Adrenal gland (tissue), 12 donors: Measurements from ENCODE around the gene BABAM2. TPM values are rescaled to one million over a fixed set of nuclear protein-coding genes. Genes with fewer than 3 reads are reported as not detected.
"Not testable (repeated sequence)": the region's sequence is repeated elsewhere in the genome, so short reads cannot be mapped to it uniquely, and the experiment has no call there.

Experiments
- DNase-seq, 7 donors: peaks; one replicate each; pipeline ENCODE4 v3.0.0-alpha.2; 2019 to 2020
- H3K27ac ChIP-seq, 5 donors: fragments of 200-600 bp; sonication (generic) in 4 of 5; 1 replicate in 3 of 5; 2 replicates in 2 of 5; pipeline versions ENCODE4 v1.5.1 to v1.8.0; 2016 to 2020; ENCODE audit warnings: mild to moderate bottlenecking in 1 of 5
- H3K27me3 ChIP-seq: fragments of 200-600 bp; 2 replicates; pipeline ENCODE4 v1.8.0; 2021
- H3K36me3 ChIP-seq, 2 donors: fragments of 200-600 bp; replicated peaks in 1 of 2; 1 replicate in 1 of 2; 2 replicates in 1 of 2; pipeline versions ENCODE4 v1.5.1 to v1.8.0; 2018 to 2022
- H3K4me1 ChIP-seq, 2 donors: fragments of 200-600 bp; replicated peaks in 1 of 2; 1 replicate in 1 of 2; 2 replicates in 1 of 2; pipeline versions ENCODE4 v1.5.1 to v1.8.0; 2018 to 2021
- H3K4me3 ChIP-seq, 4 donors: fragments of 200-600 bp; sonication (generic) in 3 of 4; one replicate each; pipeline ENCODE4 v1.5.1; 2016 to 2018
- H3K9me3 ChIP-seq, 3 donors: fragments of 200-600 bp; sonication (generic) in 1 of 3; replicated peaks in 1 of 3; 1 replicate in 2 of 3; 2 replicates in 1 of 3; pipeline versions ENCODE4 v1.5.1 to v1.8.0; 2016 to 2021
- CTCF ChIP-seq, 6 experiments: fragments of 450-650 bp in 4 of 6; fragments of 200-600 bp in 2 of 6; sonication (generic) in 1 of 6; IDR thresholded peaks; 1 replicate in 5 of 6; 2 replicates in 1 of 6; pipeline versions ENCODE4 v1.5.1 to v1.8.0; 2016 to 2021; ENCODE audit warnings: antibody characterized with exemption in 6 of 6, mild to moderate bottlenecking in 2 of 6, moderate library complexity in 1 of 6
- POLR2A ChIP-seq, 2 donors: fragments of 450-650 bp; IDR thresholded peaks; one replicate each; pipeline ENCODE4 v1.6.1; 2017; ENCODE audit warnings: antibody characterized with exemption in 2 of 2, mild to moderate bottlenecking in 2 of 2, moderate library complexity in 1 of 2
- WGBS, 4 donors: extraction: QIAGEN DNeasy Blood & Tissue Kit in 2 of 4; methylation state at CpG; one replicate each; pipeline versions ENCODE4 v1.1.5 to v1.1.7; 2013 to 2017; 5-methylcytosine and 5-hydroxymethylcytosine counted together
- intact Hi-C, 2 donors: fragments of 100-400 bp; cut with DNase I; formaldehyde crosslinking; loops; one replicate each; pipeline versions ENCODE4 v1.14.1 to v1.15.0; 2022 to 2023
- polyA plus RNA-seq, 3 donors: library from polyadenylated mRNA; stranded (reverse); fragments of 200-250 nt in 2 of 3; fragments of 350-450 nt in 1 of 3; fragmentation: Illumina TruSeq in 1 of 3; extraction: RNeasy Lipid Tissue Mini Kit (QIAGEN cat#74804) in 1 of 3; gene quantifications; one replicate each; pipeline ENCODE4 v1.2.3, GENCODE V29; 2013 to 2014
- total RNA-seq, 9 donors: library from RNA; depleted of rRNA in 4 of 9; stranded (reverse); fragments of >200 nt in 4 of 9; fragments of 120-200 nt in 1 of 9; fragmentation: NEBNext Ultra II Directional in 1 of 9; extraction: Animal tissue kit (Norgen Biotek cat#: 25700) in 1 of 9; gene quantifications; one replicate each; pipeline versions ENCODE4 v1.1.0 to v1.2.4, GENCODE V29; 2013 to 2023
- donor health status: healthy with polysubstance abuse.
- donor health status: Bipolar disorder and iron deficiency.
- donor health status: DM: yes; HTN: yes; CAD: no.
- donor health status: DM: no; HTN: no; CAD: no.
- donor health status: DM: no; HTN: no; CAD: no.
- donor health status: DM: yes; HTN: yes; CAD: no.

BABAM2 gene
- total and polyA plus RNA-seq, 12 donors = 88.2 to 925 (median 357) TPM

- Histone ChIP-seq H3K27ac (peak overlapping the region in 3 of 5 donors; percentile 28 to 69 (median 33)), H3K9me3 (peaks cover 0 to 7% (median 0%) of the 10 kb centered on the region in 3 donors), H3K27me3 (no peaks in the 10 kb centered on the region), H3K36me3 (no peaks in the 10 kb centered on the region), H3K4me3 (no peak overlapping the region), H3K4me1 (peaks cover 25 to 39% of the 10 kb centered on the region in 2 donors)
- intact Hi-C loops = no loop called here
- peak in 6 of 7 donors; percentile 49 to 83 (median 53) for DNase-seq
- WGBS, 4 donors = 34 to 39% (median 37%) methylated on average over 3 of the region's 3 CpGs
- TF ChIP-seq POLR2A (IDR thresholded peaks at IDR 0.05) (no peak), CTCF (IDR thresholded peaks at IDR 0.05) (no peak)
Measured at GRCh38 chr2:27966466-27966865, 75.9 kb downstream of the BABAM2 start.

DNA sequence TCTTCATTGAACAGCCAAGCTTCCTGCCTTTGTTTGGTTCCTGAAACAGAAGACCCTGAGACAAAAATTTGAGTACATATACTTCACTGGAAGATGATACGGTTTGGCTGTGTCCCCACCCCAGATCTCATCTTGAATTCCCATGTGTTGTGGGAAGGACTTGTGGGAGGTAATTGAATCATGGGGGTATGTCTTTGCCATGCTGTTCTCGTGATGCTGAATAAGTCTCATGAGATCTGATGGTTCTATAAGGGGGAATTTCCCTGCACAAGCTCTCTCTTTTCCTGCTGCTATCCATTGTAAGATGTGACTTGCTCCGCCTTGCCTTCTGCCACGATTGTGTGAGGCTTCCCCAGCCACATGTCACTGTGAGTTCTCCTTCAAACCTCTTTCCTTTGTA, 76.5 kb downstream of the BABAM2 start:
- Histone ChIP-seq H3K9me3 (peaks cover 0 to 7% (median 0%) of the 10 kb centered on the region in 3 donors), H3K4me3 (no peak overlapping the region), H3K27me3 (no peaks in the 10 kb centered on the region), H3K27ac (peak overlapping the region in 3 of 5 donors; percentile 28 to 69 (median 33)), H3K4me1 (peaks cover 23 to 42% of the 10 kb centered on the region in 2 donors), H3K36me3 (no peaks in the 10 kb centered on the region)
- DNase-seq = no peak
- intact Hi-C loops = no loop called here
- TF ChIP-seq POLR2A (IDR thresholded peaks at IDR 0.05) = no peak
- TF ChIP-seq CTCF (IDR thresholded peaks at IDR 0.05) = no peak
- 73 to 85% (median 79%) methylated on average over 3 to 4 of the region's 4 CpGs for WGBS, 4 donors

- peaks cover 20 to 41% of the 10 kb centered on the region in 2 donors for H3K4me1 ChIP-seq
- H3K36me3 ChIP-seq, H3K27me3 ChIP-seq, H3K4me3 ChIP-seq, DNase-seq, H3K27ac ChIP-seq, intact Hi-C loops, H3K9me3 ChIP-seq: not testable (repeated sequence)
- WGBS, 4 donors = 95 to 100% (median 98%) methylated on average over 4 of the region's 4 CpGs
Measured at GRCh38 chr2:27968045-27968444, 77.5 kb downstream of the BABAM2 start.

DNA sequence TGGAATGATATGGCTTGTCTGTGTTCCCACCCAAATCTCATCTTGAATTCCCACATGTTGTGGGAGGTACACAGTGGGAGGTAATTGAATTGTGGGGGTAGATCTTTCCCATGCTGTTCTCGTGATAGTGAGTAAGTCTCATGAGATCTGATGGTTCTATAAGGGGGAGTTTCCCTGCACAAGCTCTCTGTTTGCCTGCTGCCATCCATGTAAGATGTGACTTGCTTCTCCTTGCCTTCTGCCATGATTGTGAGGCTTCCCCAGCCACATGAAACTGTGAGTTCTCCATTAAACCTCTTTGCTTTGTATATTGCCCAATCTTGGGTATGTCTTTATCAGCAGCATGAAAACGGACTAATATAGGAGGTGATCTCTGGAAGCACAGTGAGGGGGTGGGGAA, 78.4 kb downstream of the BABAM2 start:
- peaks cover 25 to 41% of the 10 kb centered on the region in 2 donors for H3K4me1 ChIP-seq
- H3K27me3 ChIP-seq, intact Hi-C loops, H3K4me3 ChIP-seq, H3K27ac ChIP-seq, DNase-seq, H3K36me3 ChIP-seq, H3K9me3 ChIP-seq: not testable (repeated sequence)
- 90 to 100% (median 94%) methylated on average over 2 of the region's 2 CpGs for WGBS, 4 donors

DNA sequence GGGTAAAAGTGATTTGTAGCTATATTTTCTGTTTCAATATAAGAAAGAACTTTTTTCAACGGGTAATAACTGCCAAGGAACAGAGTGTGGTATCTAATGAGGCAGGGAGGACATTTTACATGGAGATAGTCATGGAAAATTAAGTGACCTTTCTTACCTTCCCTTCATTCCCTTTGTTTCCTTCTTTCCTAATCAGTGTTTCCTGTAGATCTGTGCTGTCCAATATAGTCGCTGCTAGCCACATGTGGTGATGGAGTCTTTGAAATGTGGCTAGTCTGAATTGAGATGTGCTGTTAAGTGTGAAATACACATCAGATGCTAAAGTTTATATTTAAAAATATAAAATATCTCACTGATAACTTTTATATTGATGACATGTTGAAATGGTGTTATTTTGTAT, 81.8 kb downstream of the BABAM2 start:
- 80 to 92% (median 84%) methylated on average over 2 of the region's 2 CpGs for WGBS, 4 donors
- intact Hi-C loops = no loop called here

More for the DNA sequence above, 81.8 kb downstream of the BABAM2 start:
- no peak for DNase-seq
- Histone ChIP-seq H3K27ac (no peak overlapping the region), H3K27me3 (no peaks in the 10 kb centered on the region), H3K36me3 (no peaks in the 10 kb centered on the region), H3K4me3 (no peak overlapping the region), H3K9me3 (peaks cover 0 to 7% (median 0%) of the 10 kb centered on the region in 3 donors), H3K4me1 (peaks cover 20 to 28% of the 10 kb centered on the region in 2 donors)
- no peak for TF ChIP-seq CTCF (IDR thresholded peaks at IDR 0.05)
- TF ChIP-seq POLR2A (IDR thresholded peaks at IDR 0.05) = no peak
